GM12878 (cell line): ENCODE data around the gene POFUT1. TPM values are rescaled to one million over a fixed set of nuclear protein-coding genes. Genes with fewer than 3 reads are reported as not detected.

Source experiments
- ATAC-seq: fragments of 200-7000 bp; cut with Tn5 transposase; 3 replicates; pipeline ENCODE4 v1.9.1; 2020; ENCODE audit warnings: mild to moderate bottlenecking, moderate library complexity
- BruUV-seq: library from RNA; stranded (reverse); fragments of 400-500 nt; replicated peaks from 2 replicates; lab custom pipeline; 2021; lab: Mats Ljungman, UMichigan
- CTCF ChIA-PET: fragments of 300-600 bp; sonication (Branson Sonifier 250); formaldehyde crosslinking; extraction: SDS; loops from one replicate; lab custom pipeline; 2021; ENCODE audit warnings: inconsistent platforms; lab: Yijun Ruan, JAX
- POLR2A ChIA-PET: fragments of 350-600 bp; formaldehyde crosslinking; extraction: SDS; loops from one replicate; lab custom pipeline; 2021; ENCODE audit warnings: inconsistent platforms; lab: Charles Lee
- RAD21 ChIA-PET: fragments of 300-600 bp; sonication (Branson Sonifier 250); formaldehyde crosslinking; loops from one replicate; lab custom pipeline; 2023; ENCODE audit warnings: antibody characterized with exemption; ENCODE audit not compliant: unreplicated experiment; lab: Charles Lee
- SMC1A ChIA-PET: fragments of 300-600 bp; sonication (Branson Sonifier 250); formaldehyde crosslinking; loops from one replicate; lab custom pipeline; 2023; ENCODE audit not compliant: unreplicated experiment, uncharacterized antibody; lab: Charles Lee
- DNase-seq: peaks from one replicate; pipeline ENCODE4 v3.0.0-alpha.2; 2011; ENCODE audit warnings: low read depth, low spot score
- FAIRE-seq: peaks from 3 replicates; lab custom pipeline; 2011; peaks lifted over from hg19 to GRCh38; lab: Jason Lieb, UNC
- H2AFZ ChIP-seq: 2 replicates; pipeline ENCODE4 v1.6.0; 2011; ENCODE audit warnings: low read depth, low read length, control low read depth; ENCODE audit not compliant: control insufficient read depth
- H3K27ac ChIP-seq: 2 replicates; pipeline ENCODE4 v1.5.1; 2011; ENCODE audit warnings: control low read depth; ENCODE audit not compliant: control insufficient read depth, insufficient read depth
- H3K27me3 ChIP-seq, 2 experiments: replicated peaks in 1 of 2; 2 replicates each; pipeline versions ENCODE4 v1.6.0 to v1.6.1; 2011; ENCODE audit warnings: low read length in 1 of 2; ENCODE audit not compliant: control insufficient read depth in 2 of 2, insufficient read depth in 2 of 2
- H3K36me3 ChIP-seq, 2 experiments: 2 replicates each; pipeline ENCODE4 v1.5.1; 2011; ENCODE audit warnings: low read length in 1 of 2; ENCODE audit not compliant: control insufficient read depth in 2 of 2, insufficient read depth in 2 of 2
- H3K4me1 ChIP-seq: 2 replicates; pipeline ENCODE4 v1.6.1; 2011; ENCODE audit warnings: mild to moderate bottlenecking, low read length, moderate library complexity, mixed read lengths; ENCODE audit not compliant: control insufficient read depth, insufficient read depth
- H3K4me2 ChIP-seq: 2 replicates; pipeline ENCODE4 v1.6.0; 2011; ENCODE audit warnings: control low read depth; ENCODE audit not compliant: control insufficient read depth, insufficient read depth
- H3K4me3 ChIP-seq: fragments of 200-600 bp; sonication (generic); 2 replicates; pipeline ENCODE4 v1.5.1; 2016
- H3K79me2 ChIP-seq: 2 replicates; pipeline ENCODE4 v1.6.0; 2011; ENCODE audit warnings: low read length; ENCODE audit not compliant: control insufficient read depth, insufficient read depth
- H3K9ac ChIP-seq: 2 replicates; pipeline ENCODE4 v1.8.0; 2011; ENCODE audit warnings: low read length, control low read depth, mixed read lengths; ENCODE audit not compliant: control insufficient read depth, insufficient read depth
- H3K9me3 ChIP-seq: replicated peaks from 3 replicates; pipeline ENCODE4 v1.5.1; 2011; ENCODE audit warnings: mild to moderate bottlenecking, low read length; ENCODE audit not compliant: control insufficient read depth, insufficient read depth
- H4K20me1 ChIP-seq: 2 replicates; pipeline ENCODE4 v1.6.0; 2011; ENCODE audit not compliant: control insufficient read depth, insufficient read depth
- ATF7 ChIP-seq: fragments of 450-650 bp; IDR thresholded peaks from 2 replicates; pipeline ENCODE4 v1.6.1; 2016; ENCODE audit warnings: low read depth, mild to moderate bottlenecking
- BCLAF1 ChIP-seq: fragments of 450-650 bp; IDR thresholded peaks from 2 replicates; pipeline ENCODE4 v1.6.1; 2017; ENCODE audit warnings: antibody characterized with exemption, mild to moderate bottlenecking, moderate library complexity
- CBX3 ChIP-seq: fragments of 200-600 bp; sonication (generic); IDR thresholded peaks from 2 replicates; pipeline ENCODE4 v1.6.1; 2016; ENCODE audit warnings: low read depth, borderline replicate concordance
- CREB1 ChIP-seq: IDR thresholded peaks from 2 replicates; pipeline ENCODE4 v1.6.1; 2012; ENCODE audit warnings: low read depth, mild to moderate bottlenecking, inconsistent platforms
- EZH2 ChIP-seq: IDR thresholded peaks from 2 replicates; pipeline ENCODE4 v1.6.1; 2012; ENCODE audit warnings: low read depth, mild to moderate bottlenecking, control low read depth, inconsistent platforms, low read length, borderline replicate concordance; ENCODE audit not compliant: control insufficient read depth
- HSF1 ChIP-seq: fragments of 150-350 bp; IDR thresholded peaks from 2 replicates; pipeline ENCODE4 v1.6.1; 2014; ENCODE audit warnings: mild to moderate bottlenecking, low read depth, low read length
- LARP7 ChIP-seq: fragments of 450-650 bp; IDR thresholded peaks from 2 replicates; pipeline ENCODE4 v1.6.1; 2017; ENCODE audit warnings: mild to moderate bottlenecking
- NRF1 ChIP-seq: conservative IDR thresholded peaks from 2 replicates; pipeline ENCODE4 v1.6.1; 2011; ENCODE audit warnings: mild to moderate bottlenecking, low read depth, low read length, improper control_type of control experiment
- PAX5 ChIP-seq: IDR thresholded peaks from 2 replicates; pipeline ENCODE4 v1.6.1; 2011; ENCODE audit warnings: low read depth, low read length, borderline replicate concordance
- SIX5 ChIP-seq: IDR thresholded peaks from 2 replicates; pipeline ENCODE4 v1.6.1; 2011; ENCODE audit warnings: mild to moderate bottlenecking, low read depth, low read length, moderate library complexity; ENCODE audit not compliant: severe bottlenecking
- TARDBP ChIP-seq: IDR thresholded peaks from 2 replicates; pipeline ENCODE4 v1.6.1; 2016; ENCODE audit warnings: borderline replicate concordance
- TCF3 ChIP-seq: IDR thresholded peaks from 2 replicates; pipeline ENCODE4 v1.6.1; 2012; ENCODE audit warnings: low read depth, mild to moderate bottlenecking, low read length, borderline replicate concordance; ENCODE audit not compliant: insufficient read depth
- ZBTB11 ChIP-seq: fragments of 450-650 bp; formaldehyde crosslinking; IDR thresholded peaks from 2 replicates; pipeline ENCODE4 v1.5.0; 2022; ENCODE audit warnings: mild to moderate bottlenecking, missing genetic modification characterization
- ZBTB33 ChIP-seq: fragments of 450-650 bp; IDR thresholded peaks from 2 replicates; pipeline ENCODE4 v1.6.1; 2017; ENCODE audit warnings: mild to moderate bottlenecking
- ZNF207 ChIP-seq: fragments of 450-650 bp; IDR thresholded peaks from 2 replicates; pipeline ENCODE4 v1.6.1; 2014; ENCODE audit warnings: antibody characterized with exemption, mild to moderate bottlenecking, borderline replicate concordance
- WGBS: methylation state at CpG from one replicate; pipeline ENCODE4 v1.1.6; 2016; ENCODE audit warnings: low lambda C conversion rate; ENCODE audit not compliant: insufficient replicate concordance, insufficient coverage; ENCODE audit errors: missing lambda C conversion rate; 5-methylcytosine and 5-hydroxymethylcytosine counted together
- in situ Hi-C: fragments of 300-500 bp; cut with MboI; formaldehyde crosslinking; loops from 9 replicates; pipeline ENCODE4 v1.14.3; 2018; ENCODE audit warnings: mixed read lengths
- intact Hi-C: fragments of 100-400 bp; cut with micrococcal nuclease; formaldehyde crosslinking; loops from one replicate; pipeline ENCODE4 v1.14.2; 2022; ENCODE audit not compliant: unreplicated experiment
- polyA plus RNA-seq, 11 experiments: library from polyadenylated mRNA; depleted of rRNA in 4 of 11; unstranded in 6 of 11; stranded (reverse) in 5 of 11; fragments of >200 nt; fragmentation: Nextera tagmentation in 4 of 11; fragmentation: Illumina TruSeq in 1 of 11; extraction: Ambion mirVana in 4 of 11; extraction: Trizol in 1 of 11; gene quantifications; 1 replicate in 1 of 11; 2 replicates in 10 of 11; pipeline versions ENCODE4 v1.2.1 to v1.2.3, GENCODE V29; 2011 to 2016; ENCODE audit warnings: inconsistent platforms in 2 of 11, missing spikeins in 2 of 11, low read depth in 1 of 11
- total RNA-seq, 4 experiments: library from RNA; depleted of rRNA in 3 of 4; stranded (reverse); fragments of >200 nt in 3 of 4; fragmentation: Illumina TruSeq in 1 of 4; extraction: Trizol in 1 of 4; gene quantifications; 2 replicates each; pipeline versions ENCODE4 v1.2.1 to v1.2.3, GENCODE V29; 2013 to 2021

POFUT1 gene
- total and polyA plus RNA-seq, 10 of the 15 experiments (the other 5 are each of a cell fraction or from before 2014, with no cell fraction given): 2.6 to 33.4 (median 23.1) TPM

GRCh38 chr20:32251470-32251869 lies 43.8 kb downstream of the POFUT1 start:
- Histone ChIP-seq H3K27ac (no peak overlapping the region), H2AFZ (no peak overlapping the region), H3K4me2 (no peak overlapping the region), H3K9ac (no peak overlapping the region), H3K4me1 (peaks cover 6% of the 10 kb centered on the region), H3K36me3 (no peaks in the 10 kb centered on the region), H3K27me3 (no peaks in the 10 kb centered on the region), H3K4me3 (no peak overlapping the region), H3K79me2 (no peaks in the 10 kb centered on the region), H4K20me1 (no peaks in the 10 kb centered on the region), H3K9me3 (peaks cover 3% of the 10 kb centered on the region; the same call in 2 of the 3 replicates)
- in situ Hi-C loops (no loop called here), intact Hi-C loops (no loop called here)
- POLR2A ChIA-PET: no interaction called here
- SMC1A ChIA-PET: interaction anchor here (0.7 kb wide), 1 partner anchor 145 kb away, joined by 3 read pairs; no protein-coding TSS in a partner anchor
- RAD21 ChIA-PET: interaction anchor here (1.5 kb wide), 1 partner anchor 34 kb away, joined by 7 read pairs; no protein-coding TSS in a partner anchor
- no TSS peak for BruUV-seq
- CTCF ChIA-PET: interaction anchor here (0.5 to 1.1 kb wide), 2 partner anchors 34 to 93 kb away, joined by 3 read pairs; no protein-coding TSS in a partner anchor
- ATAC-seq (no peak), DNase-seq (no peak), FAIRE-seq (no peak)
- 65% methylated on average over 3 of the region's 3 CpGs for WGBS
- TF ChIP-seq CREB1 (no peak), NRF1 (no peak), TCF3 (no peak), TARDBP (no peak), CBX3 (no peak), BCLAF1 (no peak), LARP7 (no peak), ATF7 (no peak), HSF1 (no peak), ZNF207 (no peak), EZH2 (no peak), SIX5 (no peak), ZBTB11 (CRISPR knock-in tag) (no peak), ZBTB33 (no peak), PAX5 (no peak)
